ENCODE measurements around the gene ZSWIM7.

GRCh38 chr17:15946611-15947120 lies 52.8 kb downstream of the ZSWIM7 start:
- TF ChIP-seq CTCF (IDR thresholded peaks at IDR 0.05) (no peak), POLR2A (IDR thresholded peaks at IDR 0.05) (no peak)
